ENCODE results near the gene STAMBP. TPM values are rescaled to one million over a fixed set of nuclear protein-coding genes. Genes with fewer than 3 reads are reported as not detected.

STAMBP gene
- total and polyA plus RNA-seq, 9 of the 15 experiments (the other 6 are each of a cell fraction or from before 2014, with no cell fraction given): 36.9 to 75.2 (median 48.8) TPM

GRCh38 chr2:73779467-73780236 lies 49.1 kb upstream of the STAMBP start, which contains the start of gene DUSP11 (continued):
- no peak for TF ChIP-seq ZEB2 (IDR thresholded peaks at IDR 0.05)
- TF ChIP-seq NR2C2 (CRISPR knock-in tag; IDR thresholded peaks at IDR 0.05): 0 out of 2 replicates have a peak, but pooled peaks have one; percentile 15
- TF ChIP-seq NR2C2 (tag; IDR thresholded peaks at IDR 0.05): peak; percentile 41; the same call in 1 of the 2 replicates
- 0 out of 2 replicates have a peak, but pooled peaks have one; percentile 30 for TF ChIP-seq ARID3A (IDR thresholded peaks at IDR 0.05; ENCODE audit: borderline replicate concordance, low read depth, low read length)
- no peak for TF ChIP-seq TCF7L2 (IDR thresholded peaks at IDR 0.05; ENCODE audit: low read depth, low read length)
- no peak for TF ChIP-seq SMAD1 (IDR thresholded peaks at IDR 0.05; ENCODE audit: low read depth, low read length, partially characterized antibody)
- TF ChIP-seq ZNF79 (CRISPR knock-in tag; IDR thresholded peaks at IDR 0.05; ENCODE audit: low read depth): no peak
- TF ChIP-seq E4F1 (CRISPR knock-in tag; IDR thresholded peaks at IDR 0.05; ENCODE audit: borderline replicate concordance): no peak
- peak; percentile 63 for TF ChIP-seq PHF20 (IDR thresholded peaks at IDR 0.05; ENCODE audit: partially characterized antibody)
- no peak for TF ChIP-seq ZNF311 (CRISPR knock-in tag; IDR thresholded peaks at IDR 0.05)
- TF ChIP-seq ZBTB43 (CRISPR knock-in tag; IDR thresholded peaks at IDR 0.05): no peak
- no peak for TF ChIP-seq ZNF224 (CRISPR knock-in tag; IDR thresholded peaks at IDR 0.05)
- no peak for TF ChIP-seq KDM4B (IDR thresholded peaks at IDR 0.05; ENCODE audit: borderline replicate concordance in 2 of 2, low read depth in 1 of 2)
- no peak for TF ChIP-seq MYNN (IDR thresholded peaks at IDR 0.05)
- no peak for TF ChIP-seq MYNN (CRISPR knock-in tag; IDR thresholded peaks at IDR 0.05)
- no peak for TF ChIP-seq ZNF197 (CRISPR knock-in tag; IDR thresholded peaks at IDR 0.05; ENCODE audit: low read depth)
- TF ChIP-seq FIP1L1 (IDR thresholded peaks at IDR 0.05; ENCODE audit: low read depth, low read length, poor library complexity, severe bottlenecking): no peak
- TF ChIP-seq LCOR (CRISPR knock-in tag; IDR thresholded peaks at IDR 0.05): no peak; the same call in 1 of the 2 replicates
- peak; percentile 37; the same call in 1 of the 2 replicates for TF ChIP-seq EP300 (IDR thresholded peaks at IDR 0.05; ENCODE audit: low read length)
- 0 out of 2 replicates have a peak, but pooled peaks have one; percentile 39 for TF ChIP-seq TAF15 (IDR thresholded peaks at IDR 0.05; ENCODE audit: low read depth, low read length)
- TF ChIP-seq PML (IDR thresholded peaks at IDR 0.05; ENCODE audit: low read length): peak; percentile 75
- no peak for TF ChIP-seq STAG1 (CRISPR knock-in tag; IDR thresholded peaks at IDR 0.05; ENCODE audit: borderline replicate concordance)
- TF ChIP-seq MTA2 (IDR thresholded peaks at IDR 0.05; ENCODE audit: low read depth): no peak
- TF ChIP-seq HNRNPLL (IDR thresholded peaks at IDR 0.05; ENCODE audit: low read depth, low read length, poor library complexity, severe bottlenecking): peak; percentile 58
- TF ChIP-seq XRCC5 (IDR thresholded peaks at IDR 0.05; ENCODE audit: low read depth, low read length): peak; percentile 79; the same call in 1 of the 2 replicates
